Measurements from ENCODE around the gene SCFD1.
"Not testable (repeated sequence)": the region's sequence is repeated elsewhere in the genome, so short reads cannot be mapped to it uniquely, and the experiment has no call there.

Gene SCFD1

GRCh38 chr14:30621940-30622830 lies at the start of gene SCFD1:
TSS of gene SCFD1 (plus strand) at chr14:30622319. CDS start at chr14:30622339, 20 bp downstream.
- in situ Hi-C loops (cut with HindIII; ENCODE audit: low sequenced_read_pairs) = no loop called here

- in situ Hi-C loops (cut with HindIII; ENCODE audit: low sequenced_read_pairs) = no loop called here
Measured at GRCh38 chr14:30572771-30573170, 49.3 kb upstream of the SCFD1 start.

- in situ Hi-C loops (cut with HindIII; ENCODE audit: low sequenced_read_pairs) = no loop called here
Measured at GRCh38 chr14:30573226-30573814, 48.8 kb upstream of the SCFD1 start.

- in situ Hi-C loops (cut with HindIII; ENCODE audit: low sequenced_read_pairs) = no loop called here
Measured at GRCh38 chr14:30573966-30574365, 48.2 kb upstream of the SCFD1 start.

- in situ Hi-C loops (cut with HindIII; ENCODE audit: low sequenced_read_pairs) = not testable (repeated sequence)
Measured at GRCh38 chr14:30574777-30575176, 47.3 kb upstream of the SCFD1 start.

- in situ Hi-C loops (cut with HindIII; ENCODE audit: low sequenced_read_pairs) = not testable (repeated sequence)
Measured at GRCh38 chr14:30576333-30576732, 45.8 kb upstream of the SCFD1 start.

GRCh38 chr14:30580616-30581282 lies 41.4 kb upstream of the SCFD1 start:
- in situ Hi-C loops (cut with HindIII; ENCODE audit: low sequenced_read_pairs) = no loop called here

- in situ Hi-C loops (cut with HindIII; ENCODE audit: low sequenced_read_pairs) = no loop called here
Measured at GRCh38 chr14:30581283-30581625, 40.9 kb upstream of the SCFD1 start.

GRCh38 chr14:30582376-30582775 lies 39.7 kb upstream of the SCFD1 start:
- in situ Hi-C loops (cut with HindIII; ENCODE audit: low sequenced_read_pairs) = no loop called here

- in situ Hi-C loops (cut with HindIII; ENCODE audit: low sequenced_read_pairs) = no loop called here
Measured at GRCh38 chr14:30584058-30584630, 38.0 kb upstream of the SCFD1 start.

GRCh38 chr14:30585204-30585603 lies 36.9 kb upstream of the SCFD1 start:
- in situ Hi-C loops (cut with HindIII; ENCODE audit: low sequenced_read_pairs) = no loop called here

GRCh38 chr14:30587141-30587540 lies 35.0 kb upstream of the SCFD1 start:
- in situ Hi-C loops (cut with HindIII; ENCODE audit: low sequenced_read_pairs) = no loop called here

GRCh38 chr14:30588873-30589272 lies 33.2 kb upstream of the SCFD1 start:
- in situ Hi-C loops (cut with HindIII; ENCODE audit: low sequenced_read_pairs) = no loop called here

- in situ Hi-C loops (cut with HindIII; ENCODE audit: low sequenced_read_pairs) = no loop called here
Measured at GRCh38 chr14:30596935-30597334, 25.2 kb upstream of the SCFD1 start.

- in situ Hi-C loops (cut with HindIII; ENCODE audit: low sequenced_read_pairs) = no loop called here
Measured at GRCh38 chr14:30597504-30597903, 24.6 kb upstream of the SCFD1 start.

GRCh38 chr14:30600922-30601918 lies 20.9 kb upstream of the SCFD1 start:
- in situ Hi-C loops (cut with HindIII; ENCODE audit: low sequenced_read_pairs) = no loop called here

- in situ Hi-C loops (cut with HindIII; ENCODE audit: low sequenced_read_pairs) = no loop called here
Measured at GRCh38 chr14:30603402-30603801, 18.7 kb upstream of the SCFD1 start.

- in situ Hi-C loops (cut with HindIII; ENCODE audit: low sequenced_read_pairs) = not testable (repeated sequence)
Measured at GRCh38 chr14:30604696-30605095, 17.4 kb upstream of the SCFD1 start.

- in situ Hi-C loops (cut with HindIII; ENCODE audit: low sequenced_read_pairs) = no loop called here
Measured at GRCh38 chr14:30607156-30607780, 14.9 kb upstream of the SCFD1 start.

GRCh38 chr14:30608533-30609006 lies 13.5 kb upstream of the SCFD1 start:
- in situ Hi-C loops (cut with HindIII; ENCODE audit: low sequenced_read_pairs) = no loop called here
